Stimulated activated naive CD8-positive, alpha-beta T cell treated with anti-CD3 and anti-CD28 coated beads, Interleukin-15, Interleukin-2, amounts not matched to agents 100 ng/mL and 50 ng/mL, for 24 hours (primary cell): Measurements from ENCODE around the gene MAP1A.

ENCODE experiments used
- H3K27ac Mint-ChIP-seq: one replicate; pipeline ENCODE4 v1.8.0; 2021; ENCODE audit warnings: mild to moderate bottlenecking, mixed read lengths
- H3K27me3 Mint-ChIP-seq: one replicate; pipeline ENCODE4 v1.8.0; 2021; ENCODE audit warnings: mixed read lengths
- H3K36me3 Mint-ChIP-seq: one replicate; pipeline ENCODE4 v1.8.0; 2021; ENCODE audit warnings: low read depth, mixed read lengths
- H3K4me1 Mint-ChIP-seq: one replicate; pipeline ENCODE4 v1.8.0; 2021; ENCODE audit warnings: low read depth, mixed read lengths
- H3K4me3 Mint-ChIP-seq: one replicate; pipeline ENCODE4 v1.8.0; 2021; ENCODE audit warnings: mild to moderate bottlenecking, mixed read lengths
- H3K9me3 Mint-ChIP-seq: one replicate; pipeline ENCODE4 v1.8.0; 2021; ENCODE audit warnings: mixed read lengths

MAP1A gene

DNA sequence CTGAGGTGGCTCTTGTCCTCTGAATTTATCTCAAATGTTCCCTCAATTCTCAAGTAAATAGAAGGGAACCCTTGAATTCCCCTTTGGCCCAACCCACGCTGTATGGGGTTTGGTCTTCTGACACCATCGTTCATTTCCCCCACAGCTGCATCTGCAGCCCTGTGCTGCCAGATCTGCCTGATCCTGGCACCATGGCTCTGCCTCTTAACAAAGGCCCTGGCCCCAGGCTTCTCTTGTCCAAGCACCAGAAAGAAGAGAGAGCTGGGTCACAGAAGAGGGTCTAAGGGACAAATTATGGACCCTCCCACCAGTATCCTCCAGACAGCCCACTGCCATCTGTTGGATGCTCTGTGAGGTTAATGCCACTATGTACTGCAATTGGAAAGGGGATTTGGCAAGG is 1.8 kb downstream of the MAP1A start:
- Mint-ChIP-seq H3K4me1 (peaks cover 35% of the 10 kb centered on the region), H3K36me3 (no peaks in the 10 kb centered on the region), H3K9me3 (no peaks in the 10 kb centered on the region), H3K27ac (no peak overlapping the region), H3K4me3 (no peak overlapping the region), H3K27me3 (peaks cover 17% of the 10 kb centered on the region)

DNA sequence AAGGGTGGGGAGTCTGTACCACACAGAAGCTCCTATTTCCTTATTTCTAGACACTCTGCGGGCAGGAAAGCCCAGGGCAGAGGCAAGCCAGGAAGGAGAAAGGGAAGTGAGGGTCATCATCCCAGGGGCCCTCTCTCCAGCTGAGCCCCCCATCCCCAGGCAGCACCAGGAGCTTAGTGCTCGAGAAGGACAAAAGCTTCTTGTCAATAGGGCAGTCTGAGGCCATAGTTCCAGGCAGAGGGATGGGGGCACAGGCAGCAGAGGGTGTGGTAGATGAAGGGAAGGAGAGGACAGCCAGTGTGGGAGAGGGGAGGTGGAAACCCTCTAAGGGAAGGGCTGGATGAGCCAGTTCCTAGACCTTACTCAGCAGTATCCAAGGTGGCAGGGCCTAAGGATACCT is 2.7 kb downstream of the MAP1A start:
- Mint-ChIP-seq H3K4me3 (no peak overlapping the region), H3K4me1 (peaks cover 30% of the 10 kb centered on the region), H3K27ac (no peak overlapping the region), H3K9me3 (no peaks in the 10 kb centered on the region), H3K36me3 (no peaks in the 10 kb centered on the region), H3K27me3 (peaks cover 17% of the 10 kb centered on the region)

DNA sequence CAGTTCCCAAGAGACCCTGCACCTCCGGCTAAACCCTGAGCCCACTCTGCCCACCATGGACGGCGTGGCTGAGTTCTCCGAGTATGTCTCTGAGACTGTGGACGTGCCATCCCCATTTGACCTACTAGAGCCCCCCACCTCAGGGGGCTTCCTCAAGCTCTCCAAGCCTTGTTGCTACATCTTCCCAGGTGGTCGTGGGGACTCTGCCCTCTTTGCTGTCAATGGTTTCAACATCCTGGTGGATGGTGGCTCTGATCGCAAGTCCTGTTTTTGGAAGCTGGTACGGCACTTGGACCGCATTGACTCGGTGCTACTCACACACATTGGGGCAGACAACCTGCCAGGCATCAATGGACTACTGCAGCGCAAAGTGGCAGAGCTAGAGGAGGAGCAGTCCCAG is 4.0 kb downstream of the MAP1A start:
- H3K27me3 Mint-ChIP-seq: peaks cover 9% of the 10 kb centered on the region
- H3K36me3 Mint-ChIP-seq: no peaks in the 10 kb centered on the region
- peaks cover 22% of the 10 kb centered on the region for H3K4me1 Mint-ChIP-seq
- no peak overlapping the region for H3K27ac Mint-ChIP-seq
- H3K9me3 Mint-ChIP-seq: no peaks in the 10 kb centered on the region
- no peak overlapping the region for H3K4me3 Mint-ChIP-seq

DNA sequence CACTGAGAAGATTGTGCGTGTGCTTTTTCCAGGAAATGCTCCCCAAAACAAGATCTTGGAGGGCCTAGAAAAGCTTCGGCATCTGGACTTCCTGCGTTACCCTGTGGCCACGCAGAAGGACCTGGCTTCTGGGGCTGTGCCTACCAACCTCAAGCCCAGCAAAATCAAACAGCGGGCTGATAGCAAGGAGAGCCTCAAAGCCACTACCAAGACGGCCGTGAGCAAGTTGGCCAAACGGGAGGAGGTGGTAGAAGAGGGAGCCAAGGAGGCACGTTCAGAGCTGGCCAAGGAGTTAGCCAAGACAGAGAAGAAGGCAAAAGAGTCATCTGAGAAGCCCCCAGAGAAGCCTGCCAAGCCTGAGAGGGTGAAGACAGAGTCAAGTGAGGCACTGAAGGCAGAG is 4.8 kb downstream of the MAP1A start:
- Mint-ChIP-seq H3K9me3 (no peaks in the 10 kb centered on the region), H3K27ac (no peak overlapping the region)

DNA sequence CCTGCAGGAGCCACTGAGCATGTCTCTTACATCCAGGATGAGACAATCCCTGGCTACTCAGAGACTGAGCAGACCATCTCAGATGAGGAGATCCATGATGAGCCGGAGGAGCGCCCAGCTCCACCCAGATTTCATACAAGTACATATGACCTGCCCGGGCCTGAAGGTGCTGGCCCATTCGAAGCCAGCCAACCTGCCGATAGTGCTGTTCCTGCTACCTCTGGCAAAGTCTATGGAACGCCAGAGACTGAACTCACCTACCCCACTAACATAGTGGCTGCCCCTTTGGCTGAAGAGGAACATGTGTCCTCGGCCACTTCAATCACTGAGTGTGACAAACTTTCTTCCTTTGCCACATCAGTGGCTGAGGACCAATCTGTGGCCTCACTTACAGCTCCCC is 6.2 kb downstream of the MAP1A start:
- Mint-ChIP-seq H3K4me1 (peaks cover 2% of the 10 kb centered on the region), H3K4me3 (no peak overlapping the region), H3K27ac (no peak overlapping the region), H3K9me3 (no peaks in the 10 kb centered on the region), H3K36me3 (no peaks in the 10 kb centered on the region), H3K27me3 (no peaks in the 10 kb centered on the region)

More for the DNA sequence above, 4.8 kb downstream of the MAP1A start:
- H3K4me1 Mint-ChIP-seq: peaks cover 16% of the 10 kb centered on the region
- H3K27me3 Mint-ChIP-seq: peaks cover 7% of the 10 kb centered on the region
- H3K4me3 Mint-ChIP-seq: no peak overlapping the region
- H3K36me3 Mint-ChIP-seq: no peaks in the 10 kb centered on the region

DNA sequence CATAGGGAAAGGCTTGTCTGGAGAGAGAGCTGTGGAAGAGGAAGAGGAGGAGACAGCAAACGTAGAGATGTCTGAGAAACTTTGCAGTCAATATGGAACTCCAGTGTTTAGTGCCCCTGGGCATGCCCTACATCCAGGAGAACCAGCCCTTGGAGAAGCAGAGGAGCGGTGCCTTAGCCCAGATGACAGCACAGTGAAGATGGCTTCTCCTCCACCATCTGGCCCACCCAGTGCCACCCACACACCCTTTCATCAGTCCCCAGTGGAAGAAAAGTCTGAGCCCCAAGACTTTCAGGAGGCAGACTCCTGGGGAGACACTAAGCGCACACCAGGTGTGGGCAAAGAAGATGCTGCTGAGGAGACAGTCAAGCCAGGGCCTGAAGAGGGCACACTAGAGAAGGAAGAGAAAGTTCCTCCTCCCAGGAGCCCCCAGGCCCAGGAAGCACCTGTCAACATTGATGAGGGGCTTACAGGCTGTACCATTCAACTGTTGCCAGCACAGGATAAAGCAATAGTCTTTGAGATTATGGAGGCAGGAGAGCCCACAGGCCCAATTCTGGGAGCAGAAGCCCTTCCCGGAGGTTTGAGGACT is 6.9 kb downstream of the MAP1A start:
- Mint-ChIP-seq H3K36me3 (no peaks in the 10 kb centered on the region), H3K27ac (no peak overlapping the region), H3K4me1 (no peaks in the 10 kb centered on the region), H3K27me3 (no peaks in the 10 kb centered on the region), H3K9me3 (no peaks in the 10 kb centered on the region), H3K4me3 (no peak overlapping the region)

DNA sequence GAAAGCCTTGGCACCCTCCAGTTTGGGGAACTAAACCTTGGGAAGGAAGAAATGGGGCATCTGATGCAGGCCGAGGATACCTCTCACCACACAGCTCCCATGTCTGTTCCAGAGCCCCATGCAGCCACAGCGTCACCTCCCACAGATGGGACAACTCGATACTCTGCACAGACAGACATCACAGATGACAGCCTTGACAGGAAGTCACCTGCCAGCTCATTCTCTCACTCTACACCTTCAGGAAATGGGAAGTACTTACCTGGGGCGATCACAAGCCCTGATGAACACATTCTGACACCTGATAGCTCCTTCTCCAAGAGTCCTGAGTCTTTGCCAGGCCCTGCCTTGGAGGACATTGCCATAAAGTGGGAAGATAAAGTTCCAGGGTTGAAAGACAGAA is 7.7 kb downstream of the MAP1A start:
- H3K27me3 Mint-ChIP-seq: no peaks in the 10 kb centered on the region
- no peaks in the 10 kb centered on the region for H3K9me3 Mint-ChIP-seq

DNA sequence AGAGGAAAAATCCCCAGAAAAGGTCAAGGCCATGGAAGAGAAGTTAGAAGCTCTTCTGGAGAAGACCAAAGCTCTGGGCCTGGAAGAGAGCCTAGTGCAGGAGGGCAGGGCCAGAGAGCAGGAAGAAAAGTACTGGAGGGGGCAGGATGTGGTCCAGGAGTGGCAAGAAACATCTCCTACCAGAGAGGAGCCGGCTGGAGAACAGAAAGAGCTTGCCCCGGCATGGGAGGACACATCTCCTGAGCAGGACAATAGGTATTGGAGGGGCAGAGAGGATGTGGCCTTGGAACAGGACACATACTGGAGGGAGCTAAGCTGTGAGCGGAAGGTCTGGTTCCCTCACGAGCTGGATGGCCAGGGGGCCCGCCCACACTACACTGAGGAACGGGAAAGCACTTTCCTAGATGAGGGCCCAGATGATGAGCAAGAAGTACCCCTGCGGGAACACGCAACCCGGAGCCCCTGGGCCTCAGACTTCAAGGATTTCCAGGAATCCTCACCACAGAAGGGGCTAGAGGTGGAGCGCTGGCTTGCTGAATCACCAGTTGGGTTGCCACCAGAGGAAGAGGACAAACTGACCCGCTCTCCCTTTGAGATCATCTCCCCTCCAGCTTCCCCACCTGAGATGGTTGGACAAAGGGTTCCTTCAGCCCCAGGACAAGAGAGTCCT is 9.0 kb downstream of the MAP1A start:
- Mint-ChIP-seq H3K4me3 (no peak overlapping the region), H3K27ac (no peak overlapping the region), H3K36me3 (no peaks in the 10 kb centered on the region), H3K9me3 (no peaks in the 10 kb centered on the region), H3K27me3 (no peaks in the 10 kb centered on the region), H3K4me1 (no peaks in the 10 kb centered on the region)

More for the DNA sequence above, 7.7 kb downstream of the MAP1A start:
- H3K4me1 Mint-ChIP-seq: no peaks in the 10 kb centered on the region
- H3K4me3 Mint-ChIP-seq: no peak overlapping the region
- no peaks in the 10 kb centered on the region for H3K36me3 Mint-ChIP-seq
- no peak overlapping the region for H3K27ac Mint-ChIP-seq

DNA sequence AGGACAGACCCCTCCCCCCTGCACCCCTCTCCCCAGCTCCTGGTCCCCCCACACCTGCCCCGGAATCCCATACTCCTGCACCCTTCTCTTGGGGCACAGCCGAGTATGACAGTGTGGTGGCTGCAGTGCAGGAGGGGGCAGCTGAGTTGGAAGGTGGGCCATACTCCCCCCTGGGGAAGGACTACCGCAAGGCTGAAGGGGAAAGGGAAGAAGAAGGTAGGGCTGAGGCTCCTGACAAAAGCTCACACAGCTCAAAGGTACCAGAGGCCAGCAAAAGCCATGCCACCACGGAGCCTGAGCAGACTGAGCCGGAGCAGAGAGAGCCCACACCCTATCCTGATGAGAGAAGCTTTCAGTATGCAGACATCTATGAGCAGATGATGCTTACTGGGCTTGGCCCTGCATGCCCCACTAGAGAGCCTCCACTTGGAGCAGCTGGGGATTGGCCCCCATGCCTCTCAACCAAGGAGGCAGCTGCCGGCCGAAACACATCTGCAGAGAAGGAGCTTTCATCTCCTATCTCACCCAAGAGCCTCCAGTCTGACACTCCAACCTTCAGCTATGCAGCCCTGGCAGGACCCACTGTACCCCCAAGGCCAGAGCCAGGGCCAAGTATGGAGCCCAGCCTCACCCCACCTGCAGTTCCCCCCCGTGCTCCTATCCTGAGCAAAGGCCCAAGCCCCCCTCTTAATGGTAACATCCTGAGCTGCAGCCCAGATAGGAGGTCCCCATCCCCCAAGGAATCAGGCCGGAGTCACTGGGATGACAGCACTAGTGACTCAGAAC is 9.8 kb downstream of the MAP1A start:
- Mint-ChIP-seq H3K4me1 (no peaks in the 10 kb centered on the region), H3K27me3 (no peaks in the 10 kb centered on the region), H3K9me3 (no peaks in the 10 kb centered on the region), H3K4me3 (no peak overlapping the region), H3K36me3 (no peaks in the 10 kb centered on the region), H3K27ac (no peak overlapping the region)

DNA sequence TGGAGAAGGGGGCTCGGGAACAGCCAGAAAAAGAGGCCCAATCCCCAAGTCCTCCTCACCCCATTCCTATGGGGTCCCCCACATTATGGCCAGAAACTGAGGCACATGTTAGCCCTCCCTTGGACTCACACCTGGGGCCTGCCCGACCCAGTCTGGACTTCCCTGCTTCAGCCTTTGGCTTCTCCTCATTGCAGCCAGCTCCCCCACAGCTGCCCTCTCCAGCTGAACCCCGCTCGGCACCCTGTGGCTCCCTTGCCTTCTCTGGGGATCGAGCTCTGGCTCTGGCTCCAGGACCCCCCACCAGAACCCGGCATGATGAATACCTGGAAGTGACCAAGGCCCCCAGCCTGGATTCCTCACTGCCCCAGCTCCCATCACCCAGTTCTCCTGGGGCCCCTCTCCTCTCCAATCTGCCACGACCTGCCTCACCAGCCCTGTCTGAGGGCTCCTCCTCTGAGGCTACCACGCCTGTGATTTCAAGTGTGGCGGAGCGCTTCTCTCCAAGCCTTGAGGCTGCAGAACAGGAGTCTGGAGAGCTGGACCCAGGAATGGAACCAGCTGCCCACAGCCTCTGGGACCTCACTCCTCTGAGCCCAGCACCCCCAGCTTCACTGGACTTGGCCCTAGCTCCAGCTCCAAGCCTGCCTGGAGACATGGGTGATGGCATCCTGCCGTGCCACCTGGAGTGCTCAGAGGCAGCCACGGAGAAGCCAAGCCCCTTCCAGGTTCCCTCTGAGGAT is 10.6 kb downstream of the MAP1A start:
- Mint-ChIP-seq H3K4me1 (no peaks in the 10 kb centered on the region), H3K36me3 (no peaks in the 10 kb centered on the region), H3K27me3 (no peaks in the 10 kb centered on the region), H3K4me3 (no peak overlapping the region), H3K9me3 (no peaks in the 10 kb centered on the region), H3K27ac (no peak overlapping the region)

DNA sequence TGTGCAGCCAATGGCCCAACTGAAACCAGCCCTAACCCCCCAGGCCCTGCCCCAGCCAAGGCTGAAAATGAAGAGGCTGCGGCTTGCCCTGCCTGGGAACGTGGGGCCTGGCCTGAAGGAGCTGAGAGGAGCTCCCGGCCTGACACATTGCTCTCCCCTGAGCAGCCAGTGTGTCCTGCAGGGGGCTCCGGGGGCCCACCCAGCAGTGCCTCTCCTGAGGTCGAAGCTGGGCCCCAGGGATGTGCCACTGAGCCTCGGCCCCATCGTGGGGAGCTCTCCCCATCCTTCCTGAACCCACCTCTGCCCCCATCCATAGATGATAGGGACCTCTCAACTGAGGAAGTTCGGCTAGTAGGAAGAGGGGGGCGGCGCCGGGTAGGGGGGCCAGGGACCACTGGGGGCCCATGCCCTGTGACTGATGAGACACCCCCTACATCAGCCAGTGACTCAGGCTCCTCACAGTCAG is 11.2 kb downstream of the MAP1A start:
- H3K36me3 Mint-ChIP-seq: no peaks in the 10 kb centered on the region
- H3K4me1 Mint-ChIP-seq: no peaks in the 10 kb centered on the region

DNA sequence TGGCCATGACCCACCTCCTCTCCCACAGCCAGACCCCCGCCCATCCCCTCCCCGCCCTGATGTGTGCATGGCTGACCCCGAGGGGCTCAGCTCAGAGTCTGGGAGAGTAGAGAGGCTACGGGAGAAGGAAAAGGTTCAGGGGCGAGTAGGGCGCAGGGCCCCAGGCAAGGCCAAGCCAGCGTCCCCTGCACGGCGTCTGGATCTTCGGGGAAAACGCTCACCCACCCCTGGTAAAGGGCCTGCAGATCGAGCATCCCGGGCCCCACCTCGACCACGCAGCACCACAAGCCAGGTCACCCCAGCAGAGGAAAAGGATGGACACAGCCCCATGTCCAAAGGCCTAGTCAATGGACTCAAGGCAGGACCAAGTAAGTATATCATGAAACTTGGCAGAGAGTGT is 11.7 kb downstream of the MAP1A start:
- no peaks in the 10 kb centered on the region for H3K27me3 Mint-ChIP-seq

More for the DNA sequence above, 11.2 kb downstream of the MAP1A start:
- H3K27me3 Mint-ChIP-seq: no peaks in the 10 kb centered on the region
- no peak overlapping the region for H3K27ac Mint-ChIP-seq
- H3K4me3 Mint-ChIP-seq: no peak overlapping the region
- no peaks in the 10 kb centered on the region for H3K9me3 Mint-ChIP-seq

DNA sequence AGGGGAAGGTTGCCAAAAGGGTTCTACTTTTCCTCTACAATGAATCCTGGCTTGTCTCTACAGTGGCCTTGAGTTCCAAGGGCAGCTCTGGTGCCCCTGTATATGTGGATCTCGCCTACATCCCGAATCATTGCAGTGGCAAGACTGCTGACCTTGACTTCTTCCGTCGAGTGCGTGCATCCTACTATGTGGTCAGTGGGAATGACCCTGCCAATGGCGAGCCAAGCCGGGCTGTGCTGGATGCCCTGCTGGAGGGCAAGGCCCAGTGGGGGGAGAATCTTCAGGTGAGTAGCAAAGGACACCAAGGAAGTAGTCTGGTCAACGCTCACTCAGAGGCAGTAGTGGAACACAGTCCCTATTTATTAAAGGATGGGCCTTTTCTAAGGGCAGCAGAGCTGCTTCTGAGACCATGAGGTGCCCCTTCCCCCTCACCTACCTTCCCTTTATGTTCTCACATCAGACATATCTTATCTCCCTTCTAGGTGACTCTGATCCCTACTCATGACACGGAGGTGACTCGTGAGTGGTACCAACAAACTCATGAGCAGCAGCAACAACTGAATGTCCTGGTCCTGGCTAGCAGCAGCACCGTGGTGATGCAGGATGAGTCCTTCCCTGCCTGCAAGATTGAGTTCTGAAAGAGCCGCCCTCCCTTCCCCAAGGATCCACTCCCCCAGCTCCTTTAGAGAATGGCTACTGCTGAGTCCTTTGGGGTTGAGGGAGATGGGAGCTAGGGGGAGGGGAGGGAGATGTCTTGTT is 12.4 kb downstream of the MAP1A start:
- Mint-ChIP-seq H3K4me3 (no peak overlapping the region), H3K4me1 (no peaks in the 10 kb centered on the region), H3K27me3 (no peaks in the 10 kb centered on the region), H3K36me3 (no peaks in the 10 kb centered on the region), H3K9me3 (no peaks in the 10 kb centered on the region), H3K27ac (no peak overlapping the region)

More for the DNA sequence above, 11.7 kb downstream of the MAP1A start:
- Mint-ChIP-seq H3K4me1 (no peaks in the 10 kb centered on the region), H3K4me3 (no peak overlapping the region), H3K36me3 (no peaks in the 10 kb centered on the region), H3K27ac (no peak overlapping the region), H3K9me3 (no peaks in the 10 kb centered on the region)

DNA sequence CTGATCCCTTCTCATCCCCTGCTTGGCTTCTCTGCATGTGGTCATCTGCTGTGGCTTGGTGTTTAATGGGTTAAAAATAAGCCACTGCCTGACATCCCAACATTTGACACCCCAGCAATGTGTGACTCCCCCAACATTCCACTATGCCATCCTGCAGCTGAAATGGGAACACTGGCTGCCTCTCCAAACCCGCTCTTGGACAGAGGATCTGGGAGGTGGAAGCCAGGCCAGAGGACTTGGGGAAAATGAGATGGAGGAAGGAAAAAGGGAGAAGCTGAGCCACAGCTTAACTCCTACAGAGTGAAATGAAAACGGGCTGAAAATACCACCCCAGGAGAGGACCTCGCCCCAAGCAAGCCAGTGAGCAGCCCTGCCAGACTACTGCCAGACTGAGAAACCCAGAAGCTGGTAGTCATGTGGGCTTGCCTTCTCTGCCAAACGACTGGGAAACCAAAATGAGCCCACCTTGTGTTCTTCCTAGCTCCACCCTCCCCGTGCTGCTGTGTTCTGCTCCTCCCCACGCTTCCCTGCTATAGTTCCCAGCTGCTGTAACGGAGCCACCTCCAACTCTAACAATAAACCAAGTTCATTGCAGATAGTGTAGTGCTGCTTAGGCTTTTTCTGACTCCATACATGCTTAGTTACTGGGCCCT is 13.7 kb downstream of the MAP1A start:
- no peak overlapping the region for H3K27ac Mint-ChIP-seq
- no peaks in the 10 kb centered on the region for H3K36me3 Mint-ChIP-seq
- H3K9me3 Mint-ChIP-seq: no peaks in the 10 kb centered on the region
- H3K4me3 Mint-ChIP-seq: no peak overlapping the region
- no peaks in the 10 kb centered on the region for H3K27me3 Mint-ChIP-seq
- no peaks in the 10 kb centered on the region for H3K4me1 Mint-ChIP-seq
